Liver (tissue), 9 donors: Measurements from ENCODE around the gene CTNNAL1. TPM values are rescaled to one million over a fixed set of nuclear protein-coding genes. Genes with fewer than 3 reads are reported as not detected.

Experiments used
- DNase-seq: peaks from one replicate; pipeline ENCODE4 v3.0.0-alpha.2; 2017; ENCODE audit warnings: low spot score
- H3K27ac ChIP-seq, 2 donors: one replicate each; pipeline ENCODE4 v1.7.0; 2013; ENCODE audit warnings: inconsistent platforms in 2 of 2, low read length in 2 of 2, control low read depth in 1 of 2, low read depth in 1 of 2, mild to moderate bottlenecking in 1 of 2
- H3K27me3 ChIP-seq, 4 donors: one replicate each; pipeline versions ENCODE4 v1.6.1 to v1.7.0; 2013; ENCODE audit warnings: low read length in 3 of 4, inconsistent platforms in 1 of 4, mild to moderate bottlenecking in 1 of 4, moderate library complexity in 1 of 4; ENCODE audit not compliant: control insufficient read depth in 4 of 4, insufficient read depth in 4 of 4
- H3K36me3 ChIP-seq, 4 donors: one replicate each; pipeline versions ENCODE4 v1.6.1 to v1.7.0; 2013; ENCODE audit warnings: low read length in 3 of 4, mild to moderate bottlenecking in 3 of 4, low read depth in 1 of 4, moderate library complexity in 1 of 4; ENCODE audit not compliant: control insufficient read depth in 4 of 4, insufficient read depth in 3 of 4
- H3K4me1 ChIP-seq, 4 donors: one replicate each; pipeline versions ENCODE4 v1.6.1 to v1.7.0; 2013; ENCODE audit warnings: low read length in 3 of 4, mild to moderate bottlenecking in 3 of 4, moderate library complexity in 1 of 4; ENCODE audit not compliant: control insufficient read depth in 4 of 4, insufficient read depth in 4 of 4
- H3K4me3 ChIP-seq, 3 donors: one replicate each; pipeline versions ENCODE4 v1.6.1 to v1.7.0; 2013; ENCODE audit warnings: low read length in 3 of 3, control low read depth in 1 of 3, low read depth in 1 of 3, mild to moderate bottlenecking in 1 of 3
- H3K9ac ChIP-seq, 2 donors: one replicate each; pipeline ENCODE4 v1.7.0; 2013; ENCODE audit warnings: low read length in 2 of 2, mild to moderate bottlenecking in 2 of 2, moderate library complexity in 2 of 2, control low read depth in 1 of 2, low read depth in 1 of 2
- H3K9me3 ChIP-seq, 4 donors: one replicate each; pipeline versions ENCODE4 v1.6.1 to v1.7.0; 2013; ENCODE audit warnings: low read length in 3 of 4; ENCODE audit not compliant: control insufficient read depth in 4 of 4
- ATF3 ChIP-seq: IDR thresholded peaks from 2 replicates; pipeline ENCODE4 v1.6.1; 2016; ENCODE audit warnings: antibody characterized with exemption
- CTCF ChIP-seq: fragments of 150-350 bp; IDR thresholded peaks from 2 replicates; pipeline ENCODE4 v1.5.1; 2017; ENCODE audit warnings: improper control_type of control experiment, low read depth, low read length; ENCODE audit not compliant: missing input control
- EGR1 ChIP-seq, 2 donors: IDR thresholded peaks; 2 replicates each; pipeline ENCODE4 v1.6.1; 2016 to 2018; ENCODE audit warnings: antibody characterized with exemption in 2 of 2, low read depth in 2 of 2
- FOXA1 ChIP-seq: IDR thresholded peaks from 2 replicates; pipeline ENCODE4 v1.6.1; 2016; ENCODE audit warnings: antibody characterized with exemption
- FOXA2 ChIP-seq: IDR thresholded peaks from 2 replicates; pipeline ENCODE4 v1.6.1; 2016; ENCODE audit warnings: antibody characterized with exemption
- GABPA ChIP-seq, 2 donors: IDR thresholded peaks in 1 of 2; conservative IDR thresholded peaks in 1 of 2; 2 replicates each; pipeline ENCODE4 v1.6.1; 2016; ENCODE audit warnings: antibody characterized with exemption in 2 of 2, mild to moderate bottlenecking in 1 of 2, moderate library complexity in 1 of 2
- HNF4A ChIP-seq, 2 donors: conservative IDR thresholded peaks; 2 replicates each; pipeline ENCODE4 v1.6.1; 2016; ENCODE audit warnings: antibody characterized with exemption in 2 of 2, mild to moderate bottlenecking in 2 of 2
- HNF4G ChIP-seq: IDR thresholded peaks from 2 replicates; pipeline ENCODE4 v1.6.1; 2016; ENCODE audit warnings: antibody characterized with exemption
- JUND ChIP-seq, 2 donors: IDR thresholded peaks; 2 replicates each; pipeline ENCODE4 v1.6.1; 2016; ENCODE audit warnings: antibody characterized with exemption in 2 of 2
- MAX ChIP-seq: IDR thresholded peaks from 2 replicates; pipeline ENCODE4 v1.6.1; 2016; ENCODE audit warnings: antibody characterized with exemption
- NR2F2 ChIP-seq: IDR thresholded peaks from 2 replicates; pipeline ENCODE4 v1.6.1; 2016; ENCODE audit warnings: antibody characterized with exemption
- RAD21 ChIP-seq, 2 donors: IDR thresholded peaks; 2 replicates each; pipeline ENCODE4 v1.6.1; 2016; ENCODE audit warnings: antibody characterized with exemption in 2 of 2, mild to moderate bottlenecking in 2 of 2
- REST ChIP-seq: IDR thresholded peaks from 2 replicates; pipeline ENCODE4 v1.6.1; 2016; ENCODE audit warnings: antibody characterized with exemption, mild to moderate bottlenecking
- RXRA ChIP-seq, 2 donors: IDR thresholded peaks; 2 replicates each; pipeline ENCODE4 v1.6.1; 2017 to 2018; ENCODE audit warnings: antibody characterized with exemption in 2 of 2, mild to moderate bottlenecking in 1 of 2
- SP1 ChIP-seq: IDR thresholded peaks from 2 replicates; pipeline ENCODE4 v1.6.1; 2018; ENCODE audit warnings: antibody characterized with exemption, mild to moderate bottlenecking
- TAF1 ChIP-seq: conservative IDR thresholded peaks from 2 replicates; pipeline ENCODE4 v1.6.1; 2016; ENCODE audit warnings: antibody characterized with exemption, mild to moderate bottlenecking
- YY1 ChIP-seq: IDR thresholded peaks from 2 replicates; pipeline ENCODE4 v1.6.1; 2016; ENCODE audit warnings: antibody characterized with exemption, mild to moderate bottlenecking
- ZBTB33 ChIP-seq: IDR thresholded peaks from 2 replicates; pipeline ENCODE4 v1.6.1; 2016; ENCODE audit warnings: antibody characterized with exemption
- WGBS: extraction: QIAGEN DNeasy Blood & Tissue Kit; methylation state at CpG from one replicate; pipeline ENCODE4 v1.1.7; 2013; 5-methylcytosine and 5-hydroxymethylcytosine counted together
- polyA plus RNA-seq, 2 donors: library from polyadenylated mRNA; stranded (reverse) in 1 of 2; unstranded in 1 of 2; fragments of 200-250 nt in 1 of 2; fragments of >200 nt in 1 of 2; fragmentation: Nextera tagmentation in 1 of 2; extraction: Ambion mirVana in 1 of 2; gene quantifications; one replicate each; pipeline versions ENCODE4 v1.2.1 to v1.2.3, GENCODE V29; 2013 to 2015
- total RNA-seq, 2 donors: library from RNA; depleted of rRNA; stranded (reverse); fragments of >200 nt; gene quantifications; one replicate each; pipeline ENCODE4 v1.2.3, GENCODE V29; 2014
- donor health status: healthy.
- donor health status: healthy.
- donor health status: healthy.
- donor health status: healthy.
- donor health status: healthy.

The CTNNAL1 gene
- total and polyA plus RNA-seq, 4 donors, result 10.5 to 31.5 (median 18.6) TPM

- TF ChIP-seq GABPA (IDR thresholded peaks at IDR 0.05 in 1 of 2, conservative IDR thresholded peaks at IDR 0.05 in 1 of 2), result no peak
Observed at GRCh38 chr9:109019420-109019819, 6.1 kb upstream of the CTNNAL1 start (continued).

GRCh38 chr9:109017493-109017892 lies 4.2 kb upstream of the CTNNAL1 start:
- no peaks in the 10 kb centered on the region for H3K9me3 ChIP-seq
- 89% methylated on average over 6 of the region's 6 CpGs for WGBS
- no peak overlapping the region for H3K27ac ChIP-seq
- H3K27me3 ChIP-seq, result no peaks in the 10 kb centered on the region
- H3K9ac ChIP-seq, result no peak overlapping the region
- no peak for TF ChIP-seq RXRA (IDR thresholded peaks at IDR 0.05)
- no peak for TF ChIP-seq ATF3
- TF ChIP-seq RAD21 (IDR thresholded peaks at IDR 0.05), result no peak
- TF ChIP-seq CTCF, result no peak
- TF ChIP-seq NR2F2, result no peak
- no peak for TF ChIP-seq SP1
- no peak for TF ChIP-seq YY1
- TF ChIP-seq REST, result no peak
- no peak for TF ChIP-seq HNF4A (conservative IDR thresholded peaks at IDR 0.05)
- no peak for TF ChIP-seq FOXA2
- no peak for TF ChIP-seq MAX
- no peak for TF ChIP-seq TAF1
- TF ChIP-seq ZBTB33, result no peak
- no peak for TF ChIP-seq JUND (IDR thresholded peaks at IDR 0.05)
- TF ChIP-seq FOXA1, result no peak
- no peak for TF ChIP-seq GABPA (IDR thresholded peaks at IDR 0.05 in 1 of 2, conservative IDR thresholded peaks at IDR 0.05 in 1 of 2)
- TF ChIP-seq HNF4G, result no peak
- TF ChIP-seq EGR1 (IDR thresholded peaks at IDR 0.05; ENCODE audit: low read depth in 2 of 2), result no peak
- peaks cover 2 to 18% (median 7%) of the 10 kb centered on the region in 4 donors for H3K4me1 ChIP-seq
- no peak overlapping the region for H3K4me3 ChIP-seq
- H3K36me3 ChIP-seq, result peaks cover 0 to 6% (median 0%) of the 10 kb centered on the region in 4 donors
- no peak for DNase-seq
